Measurements from ENCODE around the gene OVCA2.

DNA sequence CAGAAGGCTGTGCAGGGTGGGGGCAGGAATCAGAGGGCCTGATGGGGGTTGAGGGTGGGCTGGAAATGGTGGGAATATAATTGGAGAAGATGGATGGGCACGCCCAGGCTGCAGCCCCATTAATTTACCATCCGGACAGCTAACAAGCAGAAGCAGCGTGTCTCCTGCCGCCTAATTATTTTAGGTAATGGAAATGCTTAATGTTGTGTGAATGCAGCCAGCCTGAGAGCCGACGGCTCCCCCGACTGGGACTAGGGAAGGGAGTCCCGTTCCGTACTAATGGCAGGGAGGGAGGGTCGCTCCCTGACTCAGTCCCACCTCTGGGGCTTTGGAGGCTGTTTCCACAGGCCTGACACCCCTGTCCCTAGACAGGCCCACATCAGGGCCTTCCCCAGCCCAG, 4.7 kb upstream of the OVCA2 start:
- TF ChIP-seq POLR2A (IDR thresholded peaks at IDR 0.05; ENCODE audit: low read depth, low read length) (no peak), TAF1 (IDR thresholded peaks at IDR 0.05; ENCODE audit: borderline replicate concordance, low read depth, low read length) (no peak), POLR2AphosphoS5 (IDR thresholded peaks at IDR 0.05; ENCODE audit: low read depth, low read length) (no peak)

Measured in GM12892 (cell line).